NCI-H146 (cell line): ENCODE data around the gene ATP6V1E1.
"Not testable (repeated sequence)": the region's sequence is repeated elsewhere in the genome, so short reads cannot be mapped to it uniquely, and the experiment has no call there.

ENCODE experiments used
- DNase-seq: peaks from one replicate; lab custom pipeline; 2025; lab: John Stamatoyannopoulos, UW

The ATP6V1E1 gene

DNA sequence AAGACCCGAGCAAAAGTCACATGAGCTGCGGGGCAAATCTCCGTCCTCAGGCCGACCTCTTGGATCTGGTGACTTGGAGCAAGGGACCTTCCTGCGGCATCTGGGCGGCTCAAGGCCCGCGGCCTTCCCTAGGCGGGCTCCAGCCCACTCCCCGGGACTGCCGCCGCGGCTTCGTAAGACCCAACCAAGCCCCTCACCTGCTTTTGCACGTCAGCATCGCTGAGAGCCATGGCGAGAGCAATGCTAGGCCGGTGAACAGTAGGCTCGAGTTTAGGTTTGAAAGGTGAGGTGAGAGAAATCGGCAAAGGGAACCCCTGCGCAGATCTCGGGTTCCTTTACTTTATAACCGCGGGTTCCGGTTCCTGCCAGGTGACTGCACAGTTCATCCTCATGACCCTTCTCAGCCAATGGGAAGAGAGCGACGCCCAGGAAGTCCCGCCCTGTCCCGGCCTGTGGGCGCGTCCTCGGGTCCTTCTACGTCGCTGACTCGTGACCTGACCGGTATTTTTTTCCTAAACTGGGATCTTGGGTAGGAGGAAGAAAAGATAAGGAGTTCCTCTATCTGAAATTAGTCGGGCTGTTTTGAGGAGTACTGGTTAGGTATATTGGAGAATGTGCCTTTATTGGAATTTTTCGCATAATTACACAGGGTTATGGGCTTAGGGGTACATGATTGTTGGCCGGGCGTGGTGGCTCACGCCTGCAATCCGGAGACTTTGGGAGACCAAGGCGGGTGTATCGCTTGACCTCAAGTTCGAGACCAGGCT lies at the start of gene ATP6V1E1:
ATP6V1E1 (minus strand) TSS at position 344 of the 767 bp plus-strand sequence; CDS start at position 230, 114 bp downstream.
- peak; percentile 91 for DNase-seq

DNA sequence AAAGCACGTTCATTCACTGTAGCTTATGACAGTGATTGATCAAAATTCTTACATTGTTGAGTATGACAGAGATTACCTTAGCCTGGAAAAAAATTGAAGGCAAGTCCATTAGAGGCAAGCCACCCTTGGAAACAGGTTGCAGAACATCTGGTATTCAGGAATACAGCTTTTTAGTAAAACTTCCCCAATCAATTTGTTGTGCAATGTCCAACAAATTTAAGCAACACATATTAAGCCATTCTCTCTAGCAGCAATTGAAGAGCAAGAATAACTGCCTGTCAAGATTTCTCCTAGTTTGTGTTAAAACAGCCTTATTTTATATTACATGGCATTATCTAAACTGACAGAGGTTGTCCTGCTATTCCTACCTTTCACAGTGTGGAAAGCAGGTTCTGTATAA lies 47.0 kb upstream of the ATP6V1E1 start:
- DNase-seq: no peak

DNA sequence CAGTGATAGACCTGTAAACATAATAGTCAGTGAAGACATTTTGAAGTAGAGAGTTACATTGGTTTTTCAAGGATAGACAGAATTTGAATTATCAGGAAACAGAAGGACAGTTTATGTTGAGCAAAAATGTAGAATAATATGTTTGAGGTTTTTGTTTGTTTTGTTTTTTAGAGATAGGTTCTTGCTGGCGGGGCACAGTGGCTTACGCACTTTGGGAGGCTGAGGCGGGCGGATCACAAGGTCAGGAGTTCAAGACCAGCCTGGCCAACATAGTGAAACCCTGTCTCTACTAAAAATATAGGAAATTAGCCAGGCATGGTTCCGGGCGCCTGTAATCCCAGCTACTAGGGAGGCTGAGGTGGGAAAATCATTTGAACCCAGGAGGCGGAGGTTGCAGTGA lies 45.6 kb upstream of the ATP6V1E1 start:
- no peak for DNase-seq

DNA sequence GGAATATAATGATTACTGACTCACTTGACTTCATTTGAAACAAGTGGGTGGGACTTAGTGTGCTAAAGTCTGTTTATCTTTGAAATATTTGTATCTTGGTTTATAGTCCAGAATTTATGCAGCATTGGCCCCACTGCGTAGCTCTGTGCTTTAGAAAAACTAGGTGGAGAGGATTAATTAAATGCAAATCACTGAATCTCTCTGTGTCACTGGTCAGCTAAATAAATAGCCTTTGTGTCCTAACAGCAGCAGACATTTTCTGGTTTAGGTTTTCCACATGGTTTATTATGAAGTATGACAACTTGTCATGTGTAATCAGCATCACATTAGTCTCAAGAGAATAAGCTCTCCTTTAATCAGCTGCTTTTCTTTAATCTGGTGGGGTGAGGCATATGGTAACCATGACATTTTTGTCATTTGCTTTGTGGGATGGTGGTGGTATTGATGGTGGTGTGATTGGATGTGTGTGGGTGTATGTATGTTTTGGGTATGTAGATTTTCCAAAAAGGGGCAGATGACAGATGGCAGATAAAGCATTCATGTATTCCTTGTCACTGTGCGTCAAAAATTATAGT lies 44.0 kb upstream of the ATP6V1E1 start:
- DNase-seq: peak; percentile 0

DNA sequence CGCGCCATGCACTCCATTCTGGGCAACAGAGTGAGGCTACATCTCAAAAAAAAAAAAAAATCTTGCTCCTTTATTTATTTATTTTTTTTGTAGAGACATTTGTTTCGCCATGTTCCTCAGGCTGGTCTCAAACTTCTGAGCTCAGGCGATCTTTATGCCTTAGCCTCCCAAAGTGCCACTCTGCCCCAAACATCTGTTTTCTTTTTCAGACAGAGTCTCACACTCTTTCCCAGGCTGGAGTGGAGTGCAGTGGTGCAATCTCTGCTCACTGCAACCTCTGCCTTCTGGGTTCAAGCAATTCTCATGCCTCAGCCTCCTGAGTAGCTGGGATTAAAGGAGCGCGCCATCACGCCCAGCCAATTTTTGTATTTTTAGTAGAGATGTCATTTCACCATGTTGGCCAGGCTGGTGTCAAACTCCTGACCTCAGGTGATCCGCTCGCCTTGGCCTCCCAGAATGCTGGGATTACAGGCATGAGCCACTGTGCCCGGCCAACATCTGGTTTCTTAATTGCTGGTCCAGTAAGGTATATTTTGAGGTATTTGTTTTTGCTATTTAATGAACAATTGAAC lies 43.1 kb upstream of the ATP6V1E1 start:
- DNase-seq: not testable (repeated sequence)

DNA sequence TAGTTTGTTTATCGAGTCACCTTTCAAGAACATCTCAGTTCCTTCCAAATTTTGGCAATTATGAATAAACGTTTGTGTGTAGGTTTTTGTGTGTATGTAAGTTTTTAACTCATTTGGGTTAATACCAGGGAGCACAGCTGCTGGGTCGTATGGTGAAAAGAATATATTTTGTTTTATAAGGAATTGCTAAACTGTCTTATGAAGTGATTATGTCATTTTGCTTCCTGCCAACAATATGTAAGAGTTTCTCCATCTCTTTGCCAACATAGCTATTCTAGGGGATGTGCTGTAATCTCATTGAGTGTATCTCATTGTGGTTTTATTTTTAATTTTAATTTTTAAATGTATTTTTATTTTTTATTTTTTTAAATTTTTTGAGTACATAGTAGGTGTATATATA lies 37.3 kb upstream of the ATP6V1E1 start:
- DNase-seq: no peak

DNA sequence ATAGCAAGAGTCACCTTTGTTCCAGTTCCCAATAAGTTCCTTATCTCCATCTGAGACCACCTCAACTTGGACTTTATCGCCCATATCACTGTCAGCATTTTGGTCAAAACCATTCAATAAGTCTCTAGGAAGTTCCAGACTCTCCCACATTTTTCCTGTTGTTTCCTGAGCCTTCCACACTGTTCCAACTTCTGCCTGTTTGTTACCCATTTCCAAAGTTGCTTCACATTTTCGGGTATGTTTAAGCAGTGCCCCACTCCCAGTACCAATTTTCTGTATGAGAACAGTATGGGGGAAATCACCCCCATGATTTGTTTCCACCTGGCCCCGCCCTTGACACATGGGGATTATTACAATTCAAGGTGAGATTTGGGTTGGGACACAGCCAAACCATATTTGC lies 36.7 kb upstream of the ATP6V1E1 start:
- no peak for DNase-seq

DNA sequence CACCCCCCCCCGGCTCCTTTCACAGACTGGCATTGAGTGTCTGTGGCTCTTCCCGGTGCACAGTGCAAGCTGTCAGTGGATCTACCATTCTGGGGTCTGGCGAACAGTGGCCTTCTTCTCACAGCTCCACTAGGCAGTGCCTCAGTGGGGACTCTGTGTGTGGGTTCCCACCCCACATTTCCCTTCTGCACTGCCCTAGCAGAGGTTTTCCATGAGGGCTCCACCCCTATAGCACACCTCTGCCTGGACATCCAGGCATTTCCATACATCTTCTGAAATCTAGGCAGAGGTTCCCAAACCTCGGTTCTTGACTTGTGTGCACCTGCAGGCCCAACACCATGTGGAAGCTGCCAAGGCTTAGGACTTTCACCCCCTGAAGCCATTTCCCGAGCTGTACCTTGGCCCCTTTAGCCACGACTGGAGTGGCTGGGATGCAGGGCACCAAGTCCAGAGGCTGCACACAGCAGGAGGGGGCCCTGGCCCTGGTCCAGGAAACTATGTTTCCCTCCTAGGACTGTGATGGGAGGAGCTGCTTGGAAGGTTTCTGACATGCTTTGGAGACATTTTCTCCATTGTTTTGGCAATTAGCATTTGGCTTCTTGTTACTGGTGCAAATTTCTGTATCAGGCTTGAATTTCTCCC lies 36.0 kb upstream of the ATP6V1E1 start:
- DNase-seq: no peak

DNA sequence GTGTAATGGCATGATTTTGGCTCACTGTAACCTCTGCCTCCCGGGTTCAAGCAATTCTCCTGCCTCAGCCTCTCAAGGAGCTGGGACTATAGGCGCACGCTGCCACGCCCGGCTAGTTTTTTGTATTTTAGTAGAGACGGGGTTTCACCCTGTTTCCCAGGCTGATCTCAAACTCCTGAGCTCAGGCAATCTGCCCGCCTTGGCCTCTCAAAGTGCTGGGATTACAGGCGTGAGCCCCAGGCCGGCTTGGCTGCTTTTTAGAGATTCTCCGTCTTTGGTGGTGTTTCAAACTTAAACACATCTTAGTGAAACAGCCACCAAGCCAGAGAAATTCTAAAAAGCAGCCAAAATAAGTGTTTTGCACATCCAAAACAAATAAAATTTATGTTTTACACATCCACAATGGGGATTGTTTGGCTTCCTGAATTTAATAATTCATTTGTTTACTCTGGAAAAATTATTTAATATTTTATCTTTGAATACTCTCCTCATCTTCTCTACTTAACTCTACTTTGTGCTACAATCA lies 28.4 kb upstream of the ATP6V1E1 start:
- no peak for DNase-seq

DNA sequence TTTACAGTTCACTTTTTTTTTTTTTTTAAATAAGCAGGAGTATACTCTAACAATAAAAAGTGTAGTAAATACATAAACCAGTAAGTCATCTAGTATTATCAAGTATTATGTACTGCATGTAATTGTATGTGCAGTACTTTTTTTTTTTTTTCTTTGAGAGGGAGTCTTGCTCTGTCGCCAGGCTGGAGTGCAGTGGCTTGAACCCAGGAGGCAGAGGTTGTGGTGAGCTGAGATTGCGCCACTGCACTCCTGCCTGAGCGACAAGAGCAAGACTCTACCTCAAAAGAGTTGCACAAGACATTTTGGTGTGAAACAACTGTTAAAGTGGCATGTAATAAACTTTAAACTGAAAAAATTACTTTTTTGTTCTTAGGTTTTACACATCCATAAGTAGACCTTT lies 26.7 kb upstream of the ATP6V1E1 start:
- no peak for DNase-seq

DNA sequence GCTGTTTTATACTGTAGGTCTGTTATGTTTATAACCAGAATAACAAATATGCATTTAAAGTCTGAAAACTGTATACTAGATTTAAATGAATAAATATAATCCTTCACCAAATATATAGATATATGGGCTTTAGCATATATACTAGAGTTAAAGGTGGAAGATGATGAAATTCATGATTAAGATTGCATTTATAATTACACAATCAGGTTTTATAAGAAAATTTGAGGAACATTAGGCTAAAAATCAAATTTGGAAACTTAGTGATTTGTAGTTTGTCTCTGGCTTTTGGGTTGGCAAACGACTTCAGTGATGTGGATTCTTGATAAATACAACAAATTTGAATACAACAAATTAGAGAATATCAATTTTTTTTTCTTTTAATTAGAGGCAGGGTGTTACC lies 20.0 kb upstream of the ATP6V1E1 start:
- DNase-seq: no peak

DNA sequence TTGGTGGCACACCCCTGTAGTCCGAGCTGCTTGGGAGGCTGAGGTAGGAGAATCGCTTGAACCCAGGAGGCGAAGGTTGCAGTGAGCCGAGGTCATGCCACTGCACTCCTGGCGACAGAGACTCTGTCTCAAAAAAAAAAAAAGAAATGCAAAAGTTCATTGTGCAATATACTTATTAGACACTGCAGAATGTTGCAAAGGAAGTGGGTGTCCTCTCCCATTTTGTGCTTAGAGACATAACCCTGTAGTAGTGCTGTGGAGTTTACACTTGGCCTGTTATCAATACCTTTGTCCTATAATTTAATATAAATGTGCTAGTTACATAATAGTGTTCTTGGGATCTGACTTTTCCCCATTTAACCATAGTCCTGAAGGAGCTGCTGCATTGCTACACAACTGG lies 19.4 kb upstream of the ATP6V1E1 start:
- no peak for DNase-seq

DNA sequence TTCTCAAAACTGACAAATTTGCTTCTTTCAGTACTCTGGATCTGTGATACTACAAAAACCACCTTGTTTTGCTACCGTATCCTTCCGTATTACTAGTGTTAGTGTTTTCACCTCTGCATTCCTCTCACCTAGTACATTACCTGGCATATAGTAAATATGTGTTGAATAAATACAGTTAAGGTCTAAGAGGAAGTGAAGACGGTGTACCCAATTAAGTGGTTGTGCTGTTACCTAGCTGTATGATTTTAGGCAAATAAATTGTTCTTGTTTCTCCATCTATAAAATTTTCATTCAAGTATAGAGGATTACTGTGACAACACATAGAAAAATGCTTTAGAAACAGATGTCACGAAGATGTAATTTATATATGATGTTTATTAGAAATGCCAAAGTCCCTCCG lies 18.9 kb upstream of the ATP6V1E1 start:
- DNase-seq: no peak

DNA sequence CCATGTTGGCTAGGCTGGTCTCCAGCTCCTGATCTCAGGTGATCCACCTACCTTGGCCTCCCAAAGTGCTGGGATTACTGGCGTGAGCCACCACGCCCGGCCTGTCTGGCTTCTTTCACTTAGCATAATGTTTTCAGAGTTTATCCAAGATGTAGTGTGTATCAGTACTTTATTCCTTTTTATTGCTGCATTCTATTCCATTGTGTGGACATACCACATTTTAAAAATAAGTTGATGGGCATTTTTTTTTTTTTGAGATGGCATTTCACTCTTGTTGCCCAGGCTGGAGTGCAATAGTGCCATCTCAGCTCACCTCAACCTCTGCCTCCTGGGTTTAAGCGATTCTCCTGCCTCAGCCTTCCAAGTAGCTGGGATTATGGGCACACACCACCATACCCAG lies 13.8 kb upstream of the ATP6V1E1 start:
- not testable (repeated sequence) for DNase-seq

DNA sequence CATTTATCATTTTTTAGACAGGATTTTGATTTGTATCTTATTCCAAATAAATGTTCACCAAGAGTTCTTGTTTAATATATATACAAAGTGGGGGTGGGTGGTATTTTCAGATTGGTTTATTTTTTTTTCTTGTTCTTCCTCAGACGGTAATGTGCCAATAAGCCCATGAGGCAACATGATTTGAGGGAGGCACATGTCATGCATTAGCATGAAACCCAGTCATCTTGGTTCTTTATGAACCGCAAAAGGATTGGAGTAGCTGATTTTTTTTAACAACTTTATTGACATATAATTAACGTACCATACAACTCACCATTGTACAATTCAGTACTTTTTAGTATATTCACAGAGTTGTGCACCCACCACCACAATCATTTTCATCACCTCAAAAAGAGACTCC lies 12.7 kb upstream of the ATP6V1E1 start:
- no peak for DNase-seq

DNA sequence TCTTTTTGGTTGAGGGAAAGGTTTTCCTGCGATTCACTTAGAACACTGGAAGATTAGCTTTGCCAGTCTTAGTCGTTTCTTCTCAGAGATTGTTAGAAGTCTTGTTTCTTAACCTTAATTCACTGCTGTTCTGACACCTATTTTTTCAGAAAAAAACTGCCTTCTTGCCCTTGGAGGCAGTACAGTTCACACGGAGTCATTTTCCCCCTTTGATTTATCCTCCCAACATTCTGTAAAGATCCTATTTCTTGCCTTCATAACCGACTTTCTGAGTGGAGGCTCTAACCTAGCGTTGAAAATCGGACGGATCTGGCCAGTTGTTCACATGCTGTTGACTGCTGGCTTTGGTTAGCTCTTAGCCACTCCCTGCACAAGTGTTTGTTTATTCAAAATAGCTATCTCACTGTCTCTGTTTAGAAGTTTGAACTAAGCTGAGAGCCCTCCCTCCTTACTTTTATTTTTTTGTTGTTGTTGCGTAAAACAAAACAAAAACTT lies 10.7 kb upstream of the ATP6V1E1 start:
- DNase-seq: peak; percentile 17

DNA sequence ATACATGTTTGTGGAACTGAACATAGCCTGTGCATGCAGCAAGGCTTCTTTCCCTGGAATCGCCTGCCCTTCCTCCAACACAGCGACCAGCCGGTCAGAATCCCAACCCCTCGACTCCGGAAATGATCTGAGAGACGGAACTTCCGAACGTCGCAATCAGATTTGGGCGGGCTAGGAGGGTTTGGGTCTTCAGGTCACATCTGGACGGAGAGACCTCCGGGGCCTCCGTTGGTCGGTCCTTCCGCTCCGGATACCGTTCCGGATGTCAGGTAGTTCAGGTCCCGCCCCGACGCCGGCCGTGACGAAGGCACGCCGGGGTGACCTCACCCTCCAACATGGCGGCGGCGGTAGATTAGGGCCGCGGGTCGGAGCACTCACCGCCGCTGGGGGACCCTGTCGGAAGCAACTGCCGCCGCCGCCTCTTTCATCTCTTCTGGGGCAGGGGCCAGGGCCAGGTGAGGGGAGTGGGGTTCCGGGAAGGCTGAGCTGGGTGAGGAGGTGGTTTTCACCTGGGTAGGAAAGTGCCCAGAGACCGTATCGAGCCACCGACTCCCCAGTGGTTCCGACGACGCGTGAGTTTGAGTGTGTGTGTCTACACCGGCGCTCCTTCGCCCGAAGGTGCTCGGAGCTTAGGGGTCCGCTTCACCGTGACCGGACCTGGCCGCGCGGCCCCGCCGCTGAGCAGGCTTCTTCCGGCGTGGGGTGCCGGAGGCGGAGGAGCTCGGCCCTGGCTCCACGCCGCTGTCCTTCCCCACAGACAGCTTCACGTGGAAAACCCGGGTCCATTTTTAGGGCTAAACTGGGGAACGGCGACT lies 10.1 kb upstream of the ATP6V1E1 start, which contains the start of gene BCL2L13:
BCL2L13 (plus strand) TSS at position 326 of the 815 bp plus-strand sequence. CDS start 16,955 bp downstream, outside the sequence.
- DNase-seq: peak; percentile 90

DNA sequence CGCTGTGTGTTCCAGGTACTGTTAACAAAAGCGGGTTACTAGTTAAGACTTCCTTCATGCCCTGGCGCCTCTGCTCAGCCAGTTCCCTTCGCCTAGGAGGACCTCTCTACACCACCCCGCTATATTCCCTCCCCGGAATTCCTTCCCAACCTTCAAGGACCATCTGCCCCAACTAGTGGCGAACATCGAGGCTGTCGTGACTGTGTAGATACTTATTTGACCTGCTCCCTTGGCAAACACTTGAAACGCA lies 9.6 kb upstream of the ATP6V1E1 start:
- peak; percentile 67 for DNase-seq

DNA sequence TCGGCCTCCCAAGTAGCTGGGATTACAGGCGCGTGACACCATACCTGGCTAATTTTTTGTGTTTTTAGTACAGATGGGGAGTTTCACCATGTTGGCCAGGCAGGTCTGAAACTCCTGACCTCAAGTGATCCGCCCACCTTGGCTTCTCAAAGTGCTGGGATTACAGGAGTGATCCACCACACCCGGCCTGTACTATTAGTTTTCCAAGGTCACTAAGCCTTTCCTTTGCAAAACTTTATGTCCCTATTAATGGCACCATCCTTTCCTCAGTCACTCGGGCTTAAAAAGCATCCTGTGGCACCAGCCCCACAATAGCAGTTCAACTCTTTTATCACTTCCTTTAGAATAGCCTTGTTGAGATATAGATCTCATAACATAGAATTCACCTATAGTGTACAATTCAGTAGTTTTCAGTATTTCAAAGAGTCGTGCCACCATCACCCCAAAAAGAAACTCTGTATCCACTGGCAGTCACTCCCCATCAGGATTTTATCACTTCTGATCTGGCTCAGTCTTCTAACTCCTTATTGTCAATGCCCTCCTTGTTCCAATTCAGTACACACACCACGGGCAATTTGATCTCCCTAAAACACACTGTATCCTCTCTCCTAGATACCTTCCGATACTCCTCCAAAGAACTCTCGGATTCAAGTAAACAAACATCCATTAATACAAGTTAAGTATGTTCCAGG lies 9.1 kb upstream of the ATP6V1E1 start:
- no peak for DNase-seq

DNA sequence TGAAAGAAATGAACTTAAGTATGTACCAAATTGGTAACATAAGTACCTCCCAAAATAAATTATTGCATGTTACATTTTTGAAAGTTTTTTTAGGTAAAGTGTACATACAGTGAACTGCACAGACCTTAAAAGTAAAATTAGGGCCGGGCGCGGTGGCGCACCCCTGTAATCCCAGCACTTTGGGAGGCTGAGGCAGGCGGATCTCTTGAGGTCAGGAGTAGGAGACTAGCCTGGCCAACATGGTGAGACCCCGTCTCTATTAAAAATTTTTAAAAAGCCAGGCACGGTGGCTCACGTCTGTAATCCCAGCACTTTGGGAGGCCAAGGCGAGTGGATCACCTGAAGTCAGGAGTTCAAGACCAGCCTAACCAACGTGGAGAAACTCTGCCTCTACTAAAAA lies 8.3 kb upstream of the ATP6V1E1 start:
- not testable (repeated sequence) for DNase-seq

DNA sequence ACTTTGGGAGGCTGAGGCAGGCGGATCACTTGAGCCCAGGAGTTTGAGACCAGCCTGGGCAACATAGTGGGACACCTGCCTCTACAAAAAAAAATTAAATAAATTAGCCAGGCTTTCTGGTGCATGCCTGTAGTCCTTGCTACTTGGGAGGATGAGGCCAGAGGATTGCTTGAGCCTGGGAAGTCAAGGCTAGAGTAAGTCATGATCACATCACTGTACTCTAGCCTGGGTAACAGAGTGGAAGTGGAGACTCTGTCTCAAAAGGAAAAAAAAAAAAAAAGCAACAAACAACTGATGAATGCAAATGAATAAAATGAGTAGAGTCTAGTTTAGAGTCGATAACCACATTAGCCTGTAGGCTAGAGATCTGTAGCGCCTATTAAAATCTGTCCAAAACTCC lies 6.1 kb upstream of the ATP6V1E1 start:
- no peak for DNase-seq
